GM10266 (cell line): ENCODE measurements around the gene C14orf119.

Source experiments
- DNase-seq: peaks from one replicate; pipeline ENCODE4 v3.0.0; 2012; ENCODE audit errors: extremely low spot score
- CTCF ChIP-seq: IDR thresholded peaks from 2 replicates; pipeline ENCODE4 v1.5.1; 2012; ENCODE audit warnings: mild to moderate bottlenecking, low read depth; ENCODE audit not compliant: control insufficient read depth, insufficient read depth; ENCODE audit errors: missing control alignments

Gene C14orf119

GRCh38 chr14:23115039-23115731, 19.9 kb downstream of the C14orf119 start:
- no peak for DNase-seq
- no peak for TF ChIP-seq CTCF

- TF ChIP-seq CTCF = no peak
- no peak for DNase-seq
Measured at GRCh38 chr14:23115918-23116317, 20.6 kb downstream of the C14orf119 start.

- TF ChIP-seq CTCF = no peak
- DNase-seq = no peak
Measured at GRCh38 chr14:23117371-23118020, 22.2 kb downstream of the C14orf119 start.

- no peak for DNase-seq
- TF ChIP-seq CTCF = no peak
Measured at GRCh38 chr14:23118506-23119362, 23.4 kb downstream of the C14orf119 start, which contains the start of gene CEBPE. Gene CEBPE, minus strand, starts transcription at chr14:23119255. Its CDS starts 164 bp downstream, at chr14:23119091.

- DNase-seq = no peak
- no peak for TF ChIP-seq CTCF
Measured at GRCh38 chr14:23119363-23120327, 24.3 kb downstream of the C14orf119 start.

GRCh38 chr14:23120541-23121251, 25.4 kb downstream of the C14orf119 start:
- peak; percentile 100 for TF ChIP-seq CTCF

More at GRCh38 chr14:23120541-23121251, 25.4 kb downstream of the C14orf119 start:
- peak; percentile 89 for DNase-seq
